NCI-H187 (cell line): ENCODE data around the gene TCHP.
A peak's percentile ranks its signal among the peaks of the same experiment; 100 is the strongest.
"Not testable (repeated sequence)": the region's sequence is repeated elsewhere in the genome, so short reads cannot be mapped to it uniquely, and the experiment has no call there.

Source experiments
- DNase-seq, 2 experiments: peaks; one replicate each; lab custom pipeline; 2025; lab: John Stamatoyannopoulos, UW

Gene TCHP, protein sequence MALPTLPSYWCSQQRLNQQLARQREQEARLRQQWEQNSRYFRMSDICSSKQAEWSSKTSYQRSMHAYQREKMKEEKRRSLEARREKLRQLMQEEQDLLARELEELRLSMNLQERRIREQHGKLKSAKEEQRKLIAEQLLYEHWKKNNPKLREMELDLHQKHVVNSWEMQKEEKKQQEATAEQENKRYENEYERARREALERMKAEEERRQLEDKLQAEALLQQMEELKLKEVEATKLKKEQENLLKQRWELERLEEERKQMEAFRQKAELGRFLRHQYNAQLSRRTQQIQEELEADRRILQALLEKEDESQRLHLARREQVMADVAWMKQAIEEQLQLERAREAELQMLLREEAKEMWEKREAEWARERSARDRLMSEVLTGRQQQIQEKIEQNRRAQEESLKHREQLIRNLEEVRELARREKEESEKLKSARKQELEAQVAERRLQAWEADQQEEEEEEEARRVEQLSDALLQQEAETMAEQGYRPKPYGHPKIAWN

DNA sequence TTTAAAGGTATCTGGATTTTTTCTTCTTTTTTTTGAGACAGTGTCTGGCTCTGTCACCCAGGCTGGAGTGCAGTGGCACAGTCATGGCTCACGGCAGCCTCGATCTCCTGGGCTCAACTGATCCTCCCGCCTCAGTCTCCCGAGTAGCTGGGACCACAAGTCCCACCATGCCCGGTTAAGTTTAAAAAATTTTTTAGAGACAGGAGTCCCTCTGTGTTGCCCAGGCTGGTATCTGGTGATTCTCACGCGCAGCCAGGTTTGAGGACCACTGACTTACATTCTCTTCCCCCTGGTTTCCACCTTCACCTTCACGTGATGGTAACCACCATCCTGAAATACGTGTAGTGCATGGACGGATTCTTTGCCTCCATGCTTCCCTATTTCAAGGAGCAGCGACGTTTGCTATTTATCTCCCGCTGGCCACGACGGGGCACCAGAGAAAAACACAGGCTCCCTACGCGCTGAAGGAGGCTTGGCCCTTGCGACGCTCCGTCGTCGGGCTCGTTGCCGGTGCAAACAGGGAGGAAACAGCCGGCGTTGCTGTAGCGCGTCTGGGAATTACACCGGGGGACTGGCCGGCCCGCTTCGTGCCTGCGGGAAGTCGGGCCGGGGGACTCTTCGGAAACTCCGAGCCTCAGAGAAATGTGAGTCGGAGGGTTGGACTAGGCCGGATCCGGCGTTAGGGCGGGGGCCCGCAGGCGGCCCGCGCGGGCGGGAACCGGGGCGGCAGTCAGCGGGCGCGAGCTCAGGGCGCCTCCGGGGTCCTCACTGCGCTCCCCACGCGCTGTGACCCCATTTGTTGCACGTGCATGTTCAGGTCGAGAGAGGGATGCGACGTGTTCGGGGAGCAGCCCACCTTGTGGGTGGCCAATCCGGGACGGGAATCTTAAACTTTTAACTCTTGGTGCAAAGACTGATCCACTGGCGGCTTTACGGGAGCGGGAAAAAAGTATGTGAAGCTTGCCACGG, at the start of gene TCHP:
TCHP (plus strand) TSS at position 492 of the 969 bp plus-strand sequence. CDS start 2,753 bp downstream, outside the sequence.
- DNase-seq: peak; percentile 71 to 87

DNA sequence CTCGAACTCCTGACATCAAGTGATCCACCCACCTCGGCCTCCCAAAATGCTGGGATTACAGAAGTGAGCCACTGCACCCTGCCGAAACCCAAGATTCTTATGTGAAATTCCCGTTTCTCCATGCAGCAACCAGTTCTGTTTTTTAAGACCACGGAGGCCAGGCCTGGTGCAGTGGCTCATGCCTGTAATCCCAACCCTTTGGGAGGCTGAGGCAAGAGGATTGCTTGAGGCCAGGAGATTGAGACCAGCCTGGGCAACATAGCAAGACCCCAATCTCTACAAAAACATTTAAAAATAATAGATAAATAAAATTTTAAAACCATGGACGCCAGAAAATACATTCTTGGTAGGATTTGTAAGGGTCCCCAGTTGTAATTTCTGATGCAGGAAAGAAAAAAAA, 49.6 kb upstream of the TCHP start:
- not testable (repeated sequence) for DNase-seq

DNA sequence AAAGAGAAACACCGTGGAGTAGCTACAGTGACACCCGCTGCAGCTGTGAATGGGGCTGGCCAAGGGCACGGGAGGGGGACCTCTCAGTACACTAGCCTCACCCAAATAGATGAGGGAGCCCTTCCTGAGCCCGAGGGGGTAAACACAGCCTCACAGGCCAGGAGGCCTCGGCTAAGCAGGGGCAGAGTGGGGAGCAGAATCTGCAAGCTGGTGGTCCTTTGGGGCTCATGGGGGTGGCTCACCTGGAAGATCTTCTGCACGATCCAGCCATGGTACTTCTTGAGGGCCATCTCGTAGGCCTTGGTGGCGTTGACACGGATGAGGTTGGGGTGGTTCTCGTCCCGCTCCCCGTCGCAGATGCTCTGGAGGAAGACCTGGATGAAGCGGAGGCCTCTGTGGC, 44.7 kb upstream of the TCHP start:
- no peak for DNase-seq

DNA sequence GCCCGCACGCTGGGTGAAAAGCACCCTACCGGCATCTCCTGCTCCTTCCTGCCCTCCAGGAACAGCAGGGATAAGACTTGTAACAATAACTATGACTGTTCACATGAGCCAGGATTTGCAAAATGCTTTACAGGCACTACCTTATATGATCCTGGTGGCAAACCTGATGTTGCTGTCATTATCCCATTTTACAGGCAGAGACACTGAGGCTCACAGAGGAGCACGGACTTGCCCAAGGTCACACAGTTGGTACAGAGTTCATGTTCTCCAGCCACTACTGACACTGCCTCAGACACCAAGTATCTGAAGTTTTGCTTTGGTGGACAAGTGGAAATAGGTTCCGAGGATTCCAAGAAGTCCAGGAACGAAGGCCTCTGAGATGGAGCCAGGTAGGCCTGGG, 42.4 kb upstream of the TCHP start:
- no peak for DNase-seq

DNA sequence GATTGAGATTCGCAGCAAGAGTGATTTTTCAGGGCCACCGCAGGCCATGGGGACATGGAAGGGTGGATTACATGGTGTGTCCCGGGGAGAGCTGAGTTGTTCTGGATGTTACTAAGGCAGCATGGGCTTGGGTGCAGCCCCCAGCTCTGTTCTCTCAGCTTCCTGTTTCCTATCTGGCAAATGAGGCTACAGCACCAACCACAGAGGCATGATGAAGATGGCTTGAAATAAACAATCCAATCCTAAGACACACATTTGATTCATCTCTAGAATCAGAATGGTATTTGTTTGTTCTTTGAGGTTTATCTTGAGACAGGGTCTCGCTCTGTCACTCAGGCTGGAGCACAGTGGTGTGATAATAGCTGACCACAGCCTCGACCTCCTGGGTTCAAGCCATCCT, 41.3 kb upstream of the TCHP start:
- DNase-seq: no peak

DNA sequence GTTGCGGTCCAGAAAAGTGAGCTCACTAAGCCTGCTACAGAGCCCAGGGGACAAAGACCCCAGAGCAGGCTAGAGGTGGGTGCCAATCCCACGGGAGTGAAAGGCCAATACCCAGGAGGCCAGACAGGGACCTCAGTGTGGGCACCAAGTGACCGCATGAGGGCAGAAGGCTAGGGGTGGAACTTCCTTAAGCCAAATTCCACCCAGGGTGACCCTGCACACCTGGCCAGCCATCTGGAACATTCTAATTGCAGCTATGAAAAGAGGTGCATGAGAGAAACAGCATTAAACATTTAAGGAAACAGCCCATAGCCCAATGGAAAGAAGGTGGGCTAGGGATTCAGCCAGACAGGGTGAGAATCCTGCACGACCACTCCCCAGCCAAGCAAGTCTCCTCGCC, 39.1 kb upstream of the TCHP start:
- DNase-seq: no peak

DNA sequence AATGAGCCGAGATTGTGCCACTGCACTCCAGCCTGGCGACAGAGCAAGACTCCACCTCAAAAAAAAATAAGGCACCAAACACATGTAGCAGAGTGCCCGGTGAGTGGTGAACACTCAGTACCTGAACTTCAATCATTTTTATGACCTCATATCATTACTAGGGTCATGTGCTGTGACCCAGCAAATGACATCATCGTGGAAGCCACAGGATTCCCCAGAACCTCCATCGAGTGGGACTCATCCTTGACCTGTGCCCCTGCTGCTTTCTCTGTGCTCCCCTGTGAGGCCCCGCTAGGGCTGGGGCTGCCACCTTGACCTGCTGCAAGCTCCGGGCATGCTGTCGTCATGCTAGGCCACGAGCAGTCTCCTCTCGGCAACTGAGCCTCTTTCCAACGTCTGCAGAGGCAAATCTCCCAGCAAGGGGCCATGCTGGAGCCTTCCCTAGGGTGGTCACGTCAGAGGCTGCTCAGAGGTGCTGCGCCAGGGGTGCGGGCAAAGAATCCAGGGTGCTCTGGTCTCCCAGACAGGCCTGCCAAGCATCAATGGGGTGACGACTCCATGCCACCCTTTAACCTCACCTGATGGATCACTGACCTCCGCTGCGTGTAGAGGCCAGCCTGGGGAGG, 38.3 kb upstream of the TCHP start:
- DNase-seq: no peak

DNA sequence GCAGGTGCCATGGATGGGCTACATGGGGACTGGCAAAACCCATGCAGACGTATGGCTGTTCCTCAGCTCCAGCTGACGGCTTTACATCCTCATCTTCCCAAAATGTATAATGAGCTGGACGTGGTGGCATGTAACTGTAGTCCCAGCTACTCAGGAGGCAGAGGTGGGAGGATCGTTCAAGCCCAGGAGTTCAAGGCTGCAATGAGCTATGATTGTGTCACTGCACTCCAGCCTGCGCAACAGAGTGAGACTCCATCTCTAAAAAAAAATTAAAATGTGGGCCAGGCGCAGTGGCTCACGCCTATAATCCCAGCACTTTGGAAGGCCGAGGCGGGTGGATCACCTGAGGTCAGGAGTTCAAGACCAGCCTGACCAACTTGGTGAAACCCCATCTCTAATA, 37.6 kb upstream of the TCHP start:
- DNase-seq: not testable (repeated sequence)

DNA sequence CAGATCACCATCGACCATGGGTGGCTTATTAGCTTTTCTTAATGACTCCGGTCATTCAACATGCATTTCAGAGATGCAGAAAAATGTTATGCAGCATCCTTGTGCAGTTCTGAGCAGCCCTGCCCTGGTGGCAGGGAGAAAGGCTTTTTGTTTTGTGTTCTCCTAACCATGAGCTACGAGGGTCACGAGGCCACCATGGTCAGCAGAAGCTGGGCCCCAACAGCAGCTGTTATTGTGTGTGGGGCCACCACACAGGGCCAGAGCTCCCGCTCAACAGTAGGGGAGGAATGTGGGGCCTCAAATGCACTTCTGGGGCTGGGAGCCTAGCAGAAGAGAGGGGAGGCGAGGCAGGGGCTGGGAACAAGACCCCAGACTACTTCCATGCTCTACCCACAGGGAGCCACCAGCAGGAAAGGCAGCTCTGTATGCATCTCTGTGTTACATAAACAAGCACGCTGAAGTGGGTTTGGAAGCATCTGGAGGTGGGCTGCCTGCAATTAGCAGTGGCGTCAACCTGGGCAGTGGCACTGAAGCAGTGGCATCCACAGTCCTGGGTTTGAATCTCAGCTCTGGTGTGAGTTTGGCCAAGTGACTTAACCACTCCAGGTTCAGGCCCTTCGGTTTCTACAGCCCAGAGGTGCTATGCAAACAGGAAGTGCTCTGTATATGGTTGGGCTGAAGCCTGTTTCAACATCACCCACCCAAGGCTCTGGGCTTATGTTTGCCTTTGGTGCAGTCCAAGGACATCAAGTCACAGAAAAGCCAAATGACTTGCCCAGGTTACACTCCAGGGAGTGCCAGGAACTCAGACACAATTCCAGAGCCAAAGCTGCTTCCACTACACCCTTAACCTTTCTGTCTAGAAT, 36.0 kb upstream of the TCHP start:
- no peak for DNase-seq

DNA sequence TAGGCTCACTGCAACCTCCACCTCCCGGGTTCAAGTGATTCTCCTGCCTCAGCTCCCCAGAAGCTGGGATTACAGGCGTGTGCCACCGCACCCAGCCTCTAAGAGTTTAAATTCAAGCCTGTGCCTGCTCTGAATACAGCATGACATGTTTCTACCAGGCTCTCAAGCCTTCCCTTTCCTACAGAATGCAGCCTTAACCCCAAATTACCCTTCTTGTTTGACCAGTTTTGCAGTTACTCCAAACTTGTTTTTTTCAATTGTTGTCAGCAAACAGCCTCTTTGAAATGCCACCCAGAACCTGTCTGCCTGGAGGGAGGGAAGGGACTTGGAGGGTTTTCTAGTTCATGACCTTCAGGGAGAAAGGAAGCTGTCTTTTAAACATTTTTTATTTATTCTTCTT, 35.2 kb upstream of the TCHP start:
- DNase-seq: no peak

DNA sequence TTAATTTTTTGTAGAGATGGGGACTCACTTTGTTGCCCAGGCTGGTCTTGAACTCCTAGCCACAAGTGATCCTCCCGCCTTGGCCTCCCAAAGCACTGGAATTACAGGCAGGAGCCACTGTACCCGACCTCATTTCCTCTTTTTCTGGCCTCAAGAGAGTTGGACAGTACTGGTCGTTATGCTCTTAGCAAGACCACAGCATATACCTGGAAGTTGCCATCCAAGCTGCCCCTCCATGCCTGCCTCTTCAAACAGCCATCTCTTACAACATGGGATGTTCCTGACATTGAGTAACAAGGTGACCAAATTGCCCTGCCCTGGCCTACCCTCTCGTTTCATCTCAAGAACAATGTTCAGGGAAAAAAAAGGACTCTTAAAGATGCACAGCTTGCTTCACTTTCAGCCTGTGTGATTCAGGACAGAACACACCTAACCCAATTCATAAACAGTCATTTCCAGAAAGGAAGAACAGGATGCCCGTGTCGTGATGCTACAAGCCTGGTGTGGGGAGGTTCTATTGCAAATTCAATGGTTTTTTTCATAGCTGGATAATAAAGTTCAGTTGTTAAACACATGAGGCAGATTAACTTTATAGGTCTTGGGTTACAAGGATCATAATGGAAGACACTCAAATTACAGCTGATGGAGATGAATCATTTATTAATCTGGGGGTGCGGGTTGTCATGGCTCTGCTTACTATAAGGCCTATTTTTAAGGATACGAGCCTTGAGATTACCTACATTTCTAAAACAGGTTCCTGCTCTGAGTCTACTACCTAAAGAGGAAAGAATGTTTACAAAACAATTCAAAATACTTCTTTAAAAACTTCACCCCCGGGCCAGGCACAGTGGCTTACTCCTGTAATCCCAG, 31.7 kb upstream of the TCHP start:
- DNase-seq: no peak

DNA sequence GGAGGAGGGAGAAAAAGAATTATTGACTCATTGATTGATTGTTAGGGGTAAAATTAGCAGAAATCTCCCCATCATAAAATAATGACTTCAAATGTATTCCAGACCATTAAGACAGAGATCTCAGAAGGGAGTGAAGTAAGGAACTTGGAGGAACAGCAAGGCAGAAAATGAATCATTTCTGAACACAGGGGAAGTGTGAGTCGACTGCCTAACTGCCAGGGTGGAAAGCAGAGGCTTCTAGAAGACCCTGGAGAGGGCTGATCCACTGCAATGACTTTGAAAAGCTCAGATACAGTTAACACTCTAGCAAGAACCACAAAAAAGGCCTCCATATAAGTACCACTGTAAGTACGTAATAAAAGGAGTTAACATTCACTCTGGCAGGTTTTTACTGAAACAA, 29.4 kb upstream of the TCHP start:
- DNase-seq: no peak

DNA sequence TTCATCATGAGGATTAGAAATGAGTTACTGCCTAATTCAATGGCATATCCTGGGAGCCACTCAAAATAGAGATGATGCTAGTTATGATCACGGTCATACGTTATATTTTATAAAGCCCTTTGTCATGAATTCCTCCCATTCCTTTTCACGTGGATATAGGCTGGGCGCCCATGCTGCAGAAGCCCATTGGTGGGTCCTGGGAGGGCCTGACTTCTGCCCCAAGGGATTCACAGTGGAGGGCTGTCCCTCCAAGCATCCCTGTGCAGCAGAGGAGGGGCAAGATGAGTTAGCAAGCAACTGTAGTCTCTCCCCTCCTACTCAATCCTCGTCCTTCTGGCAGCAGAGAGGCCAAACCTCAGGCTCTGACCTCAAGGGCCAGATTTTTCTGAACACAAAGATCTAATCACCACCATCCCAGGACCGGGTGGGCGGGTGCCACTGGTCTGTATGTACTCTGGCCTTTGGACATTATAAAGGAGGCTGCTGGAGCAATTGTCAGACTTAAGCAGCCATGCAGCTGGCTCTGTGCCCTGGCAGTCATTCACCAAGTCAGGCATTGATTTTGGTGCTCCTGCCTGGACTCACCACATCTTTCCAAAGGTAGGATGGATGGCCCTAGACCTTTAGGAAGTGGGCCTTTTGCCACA, 28.3 kb upstream of the TCHP start:
- DNase-seq: no peak

DNA sequence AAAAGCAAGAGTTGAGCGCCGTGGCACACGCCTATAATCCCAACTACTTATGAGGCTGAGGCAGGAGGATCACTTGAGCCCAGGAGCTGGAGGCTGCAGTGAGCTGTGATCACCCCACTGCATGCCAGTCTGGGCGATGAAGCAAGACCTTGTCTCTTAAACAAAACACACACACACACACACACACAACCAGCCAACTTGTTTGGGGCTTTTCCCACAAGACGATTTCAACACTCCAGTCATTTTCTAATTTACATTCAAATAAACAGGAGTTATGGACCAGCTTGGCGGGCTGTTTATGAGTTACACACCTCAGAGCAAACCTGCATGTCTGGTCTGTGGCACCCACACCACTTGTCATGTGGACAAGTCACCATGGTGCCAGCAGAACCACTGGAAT, 26.4 kb upstream of the TCHP start:
- no peak for DNase-seq

DNA sequence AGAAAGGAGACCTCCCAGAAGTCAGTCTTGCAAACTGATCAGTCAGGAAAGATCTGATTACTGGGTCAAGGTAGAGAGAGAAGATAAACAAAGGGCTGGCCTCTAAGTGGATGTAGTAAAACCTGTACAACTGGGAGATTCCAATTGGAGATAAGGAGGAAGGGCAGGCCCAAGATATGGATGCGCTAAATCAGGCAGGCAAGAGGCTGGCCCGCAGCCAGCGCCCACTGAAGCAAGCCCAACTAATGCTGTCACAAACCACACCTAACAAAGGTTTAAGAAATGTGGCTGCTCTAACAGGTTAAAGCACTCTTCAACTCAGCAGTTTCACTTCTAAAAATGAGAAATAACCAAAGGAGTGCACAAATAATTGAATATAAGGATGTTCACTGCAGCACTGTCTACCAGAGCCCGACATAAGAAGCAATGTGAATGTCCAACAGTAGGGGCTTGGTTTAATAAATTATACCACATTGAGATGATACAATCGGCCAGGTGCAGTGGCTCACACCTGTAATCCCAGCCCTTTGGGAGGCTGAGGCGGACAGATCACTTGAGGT, 24.4 kb upstream of the TCHP start:
- peak; percentile 71 to 80 for DNase-seq

DNA sequence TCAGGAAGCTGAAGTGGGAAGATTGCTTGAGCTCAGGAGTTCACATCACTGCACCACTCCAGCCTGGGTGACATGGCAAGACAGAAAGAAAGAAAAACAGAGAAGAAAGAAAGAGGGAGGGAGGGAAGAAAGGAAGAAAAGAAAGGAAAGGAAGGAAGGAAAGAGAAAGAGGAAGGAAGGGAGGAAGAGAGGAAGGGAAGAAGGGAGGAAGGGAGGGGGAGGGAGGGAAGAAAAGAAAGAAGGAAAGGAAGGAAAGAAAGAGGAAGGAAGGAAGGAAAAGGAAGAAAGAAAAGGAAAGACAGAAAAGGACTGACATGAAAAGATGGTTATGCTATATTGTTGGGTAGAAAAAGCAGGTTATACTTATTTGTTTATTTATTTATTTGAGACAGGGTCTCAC, 23.7 kb upstream of the TCHP start:
- no peak for DNase-seq

DNA sequence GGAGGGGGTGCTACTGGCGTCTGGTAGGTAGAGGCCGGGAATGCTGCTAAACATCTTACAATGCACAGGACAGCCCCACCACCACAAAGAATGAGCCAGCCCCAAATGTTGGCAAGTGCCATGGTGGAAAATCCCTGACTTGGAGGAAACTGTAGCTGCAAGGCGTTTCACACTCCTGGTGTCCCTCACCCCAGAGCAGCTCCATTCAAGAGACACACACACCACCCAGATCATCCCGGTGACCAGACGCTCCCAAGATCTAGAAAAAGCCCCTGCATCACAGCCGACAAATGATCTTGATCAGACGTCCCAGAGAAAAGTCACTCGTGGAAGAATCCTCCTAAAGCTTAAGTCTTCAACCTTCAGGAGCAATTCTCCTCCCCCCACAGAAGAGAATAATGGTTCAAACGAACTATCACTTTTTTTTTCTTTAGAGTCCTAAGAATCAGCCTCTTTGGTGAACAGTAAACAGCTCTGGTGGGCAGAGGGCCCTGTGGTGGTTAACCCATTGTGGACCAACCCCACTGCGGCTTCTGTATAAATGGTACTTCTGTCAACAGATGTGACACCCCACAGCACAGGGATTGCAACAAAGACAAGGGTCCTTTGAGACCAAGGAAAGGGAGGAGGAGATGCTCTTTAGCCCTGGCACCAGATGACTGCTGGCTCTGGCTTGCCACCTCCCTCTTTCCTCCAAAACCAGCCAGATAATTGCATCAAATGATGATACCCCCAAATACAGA, 22.4 kb upstream of the TCHP start:
- no peak for DNase-seq

DNA sequence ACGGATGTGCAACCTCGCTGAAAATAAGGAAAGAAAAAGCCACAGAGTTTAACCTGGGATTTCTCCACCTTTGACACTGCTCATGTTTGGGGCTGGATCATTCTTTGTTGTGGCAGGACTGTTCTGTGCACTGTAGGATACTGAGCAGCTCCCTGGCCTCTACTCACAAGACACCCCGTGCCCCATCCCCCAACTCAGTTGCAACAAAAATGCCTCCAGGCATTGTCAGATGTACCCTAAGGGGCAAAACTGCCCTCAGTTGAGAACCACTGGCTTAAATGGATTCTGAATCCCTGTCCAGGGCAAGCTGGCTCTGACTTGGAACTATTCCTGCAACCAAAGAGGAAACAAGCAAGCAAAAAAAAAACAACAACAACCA, 21.8 kb upstream of the TCHP start:
- no peak for DNase-seq

DNA sequence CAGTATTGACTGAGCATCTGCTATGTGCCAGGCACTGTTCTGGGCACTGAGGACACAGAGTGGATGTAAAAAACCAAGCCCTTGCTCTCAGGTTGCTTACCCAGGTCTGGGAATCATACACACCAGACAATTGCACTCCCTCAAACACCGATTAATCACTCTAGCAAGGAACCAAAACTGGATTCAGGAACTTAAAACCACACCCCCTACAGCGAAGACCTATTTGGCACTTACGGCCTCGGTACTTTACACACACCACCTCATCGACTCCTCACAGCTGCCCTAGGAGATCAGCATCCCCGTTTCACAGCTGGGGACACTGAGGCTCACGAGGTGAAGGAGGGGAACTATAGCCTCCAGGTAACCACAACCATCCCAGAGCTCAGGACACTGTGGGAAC, 21.3 kb upstream of the TCHP start:
- DNase-seq: no peak
